ENCODE results near the gene COL1A2.

The COL1A2 gene

GRCh38 chr7:94382132-94382531 is 12.6 kb upstream of the COL1A2 start:
- Histone ChIP-seq H3K9me3 (ENCODE audit: control insufficient read depth in 2 of 2, low read length in 2 of 2) (no peaks in the 10 kb centered on the region), H3K27me3 (ENCODE audit: control insufficient read depth in 1 of 2, insufficient read depth in 2 of 2, low read length in 2 of 2) (no peaks in the 10 kb centered on the region), H3K4me1 (ENCODE audit: control insufficient read depth, insufficient read depth, low read length) (peaks cover 6% of the 10 kb centered on the region), H3K9ac (ENCODE audit: low read length in 2 of 2) (no peak overlapping the region), H3K36me3 (ENCODE audit: control insufficient read depth in 2 of 2, insufficient read depth in 2 of 2, low read length in 2 of 2) (no peaks in the 10 kb centered on the region), H3K4me3 (ENCODE audit: low read length in 2 of 2) (no peak overlapping the region), H3K27ac (ENCODE audit: low read length) (no peak overlapping the region)

- H3K36me3 ChIP-seq (ENCODE audit: control insufficient read depth in 2 of 2, insufficient read depth in 2 of 2, low read length in 2 of 2), result no peaks in the 10 kb centered on the region
- H3K27ac ChIP-seq (ENCODE audit: low read length), result no peak overlapping the region
- no peak overlapping the region for H3K9ac ChIP-seq (ENCODE audit: low read length in 2 of 2)
- no peak overlapping the region for H3K4me3 ChIP-seq (ENCODE audit: low read length in 2 of 2)
- H3K9me3 ChIP-seq (ENCODE audit: control insufficient read depth in 2 of 2, low read length in 2 of 2), result no peaks in the 10 kb centered on the region
- H3K27me3 ChIP-seq (ENCODE audit: control insufficient read depth in 1 of 2, insufficient read depth in 2 of 2, low read length in 2 of 2), result no peaks in the 10 kb centered on the region
- H3K4me1 ChIP-seq (ENCODE audit: control insufficient read depth, insufficient read depth, low read length), result peaks cover 2% of the 10 kb centered on the region
Measured at GRCh38 chr7:94382746-94383145, 11.9 kb upstream of the COL1A2 start.

- H3K4me1 ChIP-seq (ENCODE audit: control insufficient read depth, insufficient read depth, low read length), result no peaks in the 10 kb centered on the region
- H3K27me3 ChIP-seq (ENCODE audit: control insufficient read depth in 1 of 2, insufficient read depth in 2 of 2, low read length in 2 of 2), result no peaks in the 10 kb centered on the region
- H3K9me3 ChIP-seq (ENCODE audit: control insufficient read depth in 2 of 2, low read length in 2 of 2), result no peaks in the 10 kb centered on the region
- H3K4me3 ChIP-seq (ENCODE audit: low read length in 2 of 2), result no peak overlapping the region
- no peak overlapping the region for H3K9ac ChIP-seq (ENCODE audit: low read length in 2 of 2)
- H3K36me3 ChIP-seq (ENCODE audit: control insufficient read depth in 2 of 2, insufficient read depth in 2 of 2, low read length in 2 of 2), result no peaks in the 10 kb centered on the region
- no peak overlapping the region for H3K27ac ChIP-seq (ENCODE audit: low read length)
Measured at GRCh38 chr7:94384315-94384714, 10.4 kb upstream of the COL1A2 start.

GRCh38 chr7:94386416-94386815 is 8.3 kb upstream of the COL1A2 start:
- no peaks in the 10 kb centered on the region for H3K27me3 ChIP-seq (ENCODE audit: control insufficient read depth in 1 of 2, insufficient read depth in 2 of 2, low read length in 2 of 2)
- H3K27ac ChIP-seq (ENCODE audit: low read length), result no peak overlapping the region
- H3K9ac ChIP-seq (ENCODE audit: low read length in 2 of 2), result no peak overlapping the region
- no peaks in the 10 kb centered on the region for H3K36me3 ChIP-seq (ENCODE audit: control insufficient read depth in 2 of 2, insufficient read depth in 2 of 2, low read length in 2 of 2)
- no peak overlapping the region for H3K4me3 ChIP-seq (ENCODE audit: low read length in 2 of 2)
- no peaks in the 10 kb centered on the region for H3K9me3 ChIP-seq (ENCODE audit: control insufficient read depth in 2 of 2, low read length in 2 of 2)
- peaks cover 2% of the 10 kb centered on the region for H3K4me1 ChIP-seq (ENCODE audit: control insufficient read depth, insufficient read depth, low read length)

- Histone ChIP-seq H3K27ac (ENCODE audit: low read length) (no peak overlapping the region), H3K36me3 (ENCODE audit: control insufficient read depth in 2 of 2, insufficient read depth in 2 of 2, low read length in 2 of 2) (no peaks in the 10 kb centered on the region), H3K4me3 (ENCODE audit: low read length in 2 of 2) (no peak overlapping the region), H3K9ac (ENCODE audit: low read length in 2 of 2) (no peak overlapping the region), H3K9me3 (ENCODE audit: control insufficient read depth in 2 of 2, low read length in 2 of 2) (no peaks in the 10 kb centered on the region), H3K27me3 (ENCODE audit: control insufficient read depth in 1 of 2, insufficient read depth in 2 of 2, low read length in 2 of 2) (no peaks in the 10 kb centered on the region), H3K4me1 (ENCODE audit: control insufficient read depth, insufficient read depth, low read length) (peaks cover 18% of the 10 kb centered on the region)
Measured at GRCh38 chr7:94388540-94388939, 6.2 kb upstream of the COL1A2 start.

- Histone ChIP-seq H3K4me3 (ENCODE audit: low read length in 2 of 2) (no peak overlapping the region), H3K36me3 (ENCODE audit: control insufficient read depth in 2 of 2, insufficient read depth in 2 of 2, low read length in 2 of 2) (no peaks in the 10 kb centered on the region), H3K9ac (ENCODE audit: low read length in 2 of 2) (no peak overlapping the region)
Measured at GRCh38 chr7:94389381-94389780, 5.3 kb upstream of the COL1A2 start.

GRCh38 chr7:94391726-94392392 is 2.8 kb upstream of the COL1A2 start:
- peak overlapping the region; percentile 47 to 57 for H3K9ac ChIP-seq (ENCODE audit: low read length in 2 of 2)
- no peaks in the 10 kb centered on the region for H3K27me3 ChIP-seq (ENCODE audit: control insufficient read depth in 1 of 2, insufficient read depth in 2 of 2, low read length in 2 of 2)
- peak overlapping the region in 1 of 2 donors; percentile 3 for H3K4me3 ChIP-seq (ENCODE audit: low read length in 2 of 2)
- H3K4me1 ChIP-seq (ENCODE audit: control insufficient read depth, insufficient read depth, low read length), result peaks cover 23% of the 10 kb centered on the region
- H3K9me3 ChIP-seq (ENCODE audit: control insufficient read depth in 2 of 2, low read length in 2 of 2), result no peaks in the 10 kb centered on the region
- peak overlapping the region; percentile 95 for H3K27ac ChIP-seq (ENCODE audit: low read length)
- H3K36me3 ChIP-seq (ENCODE audit: control insufficient read depth in 2 of 2, insufficient read depth in 2 of 2, low read length in 2 of 2), result no peaks in the 10 kb centered on the region

More at GRCh38 chr7:94389381-94389780, 5.3 kb upstream of the COL1A2 start:
- H3K27ac ChIP-seq (ENCODE audit: low read length), result no peak overlapping the region
- H3K27me3 ChIP-seq (ENCODE audit: control insufficient read depth in 1 of 2, insufficient read depth in 2 of 2, low read length in 2 of 2), result no peaks in the 10 kb centered on the region
- H3K9me3 ChIP-seq (ENCODE audit: control insufficient read depth in 2 of 2, low read length in 2 of 2), result no peaks in the 10 kb centered on the region
- peaks cover 23% of the 10 kb centered on the region for H3K4me1 ChIP-seq (ENCODE audit: control insufficient read depth, insufficient read depth, low read length)

GRCh38 chr7:94392393-94392786 is 2.3 kb upstream of the COL1A2 start:
- H3K4me1 ChIP-seq (ENCODE audit: control insufficient read depth, insufficient read depth, low read length), result peaks cover 23% of the 10 kb centered on the region
- no peaks in the 10 kb centered on the region for H3K27me3 ChIP-seq (ENCODE audit: control insufficient read depth in 1 of 2, insufficient read depth in 2 of 2, low read length in 2 of 2)
- H3K36me3 ChIP-seq (ENCODE audit: control insufficient read depth in 2 of 2, insufficient read depth in 2 of 2, low read length in 2 of 2), result no peaks in the 10 kb centered on the region
- H3K27ac ChIP-seq (ENCODE audit: low read length), result peak overlapping the region; percentile 95
- H3K9me3 ChIP-seq (ENCODE audit: control insufficient read depth in 2 of 2, low read length in 2 of 2), result no peaks in the 10 kb centered on the region
- peak overlapping the region in 1 of 2 donors; percentile 57 for H3K9ac ChIP-seq (ENCODE audit: low read length in 2 of 2)
- no peak overlapping the region for H3K4me3 ChIP-seq (ENCODE audit: low read length in 2 of 2)

- H3K9me3 ChIP-seq (ENCODE audit: control insufficient read depth in 2 of 2, low read length in 2 of 2), result no peaks in the 10 kb centered on the region
- H3K9ac ChIP-seq (ENCODE audit: low read length in 2 of 2), result peak overlapping the region; percentile 37 to 57
- peaks cover 23% of the 10 kb centered on the region for H3K4me1 ChIP-seq (ENCODE audit: control insufficient read depth, insufficient read depth, low read length)
- H3K4me3 ChIP-seq (ENCODE audit: low read length in 2 of 2), result peak overlapping the region; percentile 29 to 94
- H3K27me3 ChIP-seq (ENCODE audit: control insufficient read depth in 1 of 2, insufficient read depth in 2 of 2, low read length in 2 of 2), result no peaks in the 10 kb centered on the region
- H3K27ac ChIP-seq (ENCODE audit: low read length), result peak overlapping the region; percentile 95
- no peaks in the 10 kb centered on the region for H3K36me3 ChIP-seq (ENCODE audit: control insufficient read depth in 2 of 2, insufficient read depth in 2 of 2, low read length in 2 of 2)
Measured at GRCh38 chr7:94393246-94394108, 1.2 kb upstream of the COL1A2 start.

GRCh38 chr7:94394109-94394436 is 622 bp upstream of the COL1A2 start:
- Histone ChIP-seq H3K4me1 (ENCODE audit: control insufficient read depth, insufficient read depth, low read length) (peaks cover 23% of the 10 kb centered on the region), H3K9ac (ENCODE audit: low read length in 2 of 2) (peak overlapping the region; percentile 37 to 57), H3K27me3 (ENCODE audit: control insufficient read depth in 1 of 2, insufficient read depth in 2 of 2, low read length in 2 of 2) (no peaks in the 10 kb centered on the region), H3K9me3 (ENCODE audit: control insufficient read depth in 2 of 2, low read length in 2 of 2) (no peaks in the 10 kb centered on the region), H3K36me3 (ENCODE audit: control insufficient read depth in 2 of 2, insufficient read depth in 2 of 2, low read length in 2 of 2) (peaks cover 0 to 3% of the 10 kb centered on the region in 2 donors), H3K27ac (ENCODE audit: low read length) (peak overlapping the region; percentile 95), H3K4me3 (ENCODE audit: low read length in 2 of 2) (peak overlapping the region; percentile 94 to 99)

All from stomach smooth muscle (tissue), 2 donors.